CD4-positive, alpha-beta memory T cell (primary cell): ENCODE results near the gene PRKAR2A. TPM values are rescaled to one million over a fixed set of nuclear protein-coding genes. Genes with fewer than 3 reads are reported as not detected.

Source experiments
- CTCF ChIA-PET: fragments of 350-600 bp; sonication (Branson Sonifier 250); formaldehyde crosslinking; loops from one replicate; lab custom pipeline; 2021; ENCODE audit warnings: inconsistent platforms; ENCODE audit not compliant: partially characterized antibody; lab: Charles Lee
- POLR2A ChIA-PET: fragments of 350-600 bp; sonication (Branson Sonifier 250); formaldehyde crosslinking; loops from one replicate; lab custom pipeline; 2021; ENCODE audit not compliant: partially characterized antibody; lab: Charles Lee
- DNase-seq, 5 donors: peaks; one replicate each; pipeline versions ENCODE4 v3.0.0 to v3.0.0-alpha.2; 2020 to 2022; ENCODE audit warnings: mixed read lengths in 1 of 5
- H3K27ac ChIP-seq: one replicate; pipeline ENCODE4 v1.7.0; 2013; ENCODE audit warnings: low read depth, low read length
- H3K27me3 ChIP-seq: 2 replicates; pipeline ENCODE4 v1.7.0; 2013; ENCODE audit warnings: mild to moderate bottlenecking, low read length, moderate library complexity; ENCODE audit not compliant: insufficient read depth
- H3K36me3 ChIP-seq: 2 replicates; pipeline ENCODE4 v1.7.0; 2013; ENCODE audit warnings: mild to moderate bottlenecking, low read length, moderate library complexity; ENCODE audit not compliant: insufficient read depth
- H3K4me1 ChIP-seq: 2 replicates; pipeline ENCODE4 v1.7.0; 2013; ENCODE audit warnings: mild to moderate bottlenecking, low read length, moderate library complexity; ENCODE audit not compliant: insufficient read depth
- H3K4me3 ChIP-seq, 2 donors: one replicate each; pipeline ENCODE4 v1.7.0; 2013; ENCODE audit warnings: low read length in 2 of 2, mild to moderate bottlenecking in 1 of 2
- H3K9me3 ChIP-seq, 2 donors: one replicate each; pipeline ENCODE4 v1.7.0; 2013; ENCODE audit warnings: low read length in 2 of 2, control low read depth in 1 of 2; ENCODE audit not compliant: control insufficient read depth in 1 of 2
- H3K27ac Mint-ChIP-seq, 7 donors: one replicate each; pipeline ENCODE4 v1.8.0; 2020 to 2021; ENCODE audit warnings: mixed read lengths in 7 of 7, mild to moderate bottlenecking in 6 of 7, inconsistent platforms in 3 of 7, moderate library complexity in 3 of 7
- H3K27me3 Mint-ChIP-seq, 2 donors: one replicate each; pipeline ENCODE4 v1.8.0; 2020 to 2021; ENCODE audit warnings: mixed read lengths in 2 of 2
- H3K36me3 Mint-ChIP-seq, 2 donors: one replicate each; pipeline ENCODE4 v1.8.0; 2020 to 2021; ENCODE audit warnings: mixed read lengths in 2 of 2, inconsistent platforms in 1 of 2, mild to moderate bottlenecking in 1 of 2
- H3K4me1 Mint-ChIP-seq, 4 donors: one replicate each; pipeline ENCODE4 v1.8.0; 2020 to 2021; ENCODE audit warnings: mixed read lengths in 4 of 4, mild to moderate bottlenecking in 1 of 4
- H3K4me3 Mint-ChIP-seq, 8 donors: one replicate each; pipeline ENCODE4 v1.8.0; 2020 to 2021; ENCODE audit warnings: mixed read lengths in 8 of 8, mild to moderate bottlenecking in 7 of 8, moderate library complexity in 6 of 8, inconsistent platforms in 3 of 8
- H3K9me3 Mint-ChIP-seq, 8 donors: one replicate each; pipeline ENCODE4 v1.8.0; 2020 to 2021; ENCODE audit warnings: mixed read lengths in 8 of 8, mild to moderate bottlenecking in 5 of 8, inconsistent platforms in 3 of 8, moderate library complexity in 1 of 8
- intact Hi-C: fragments of 100-400 bp; cut with micrococcal nuclease; formaldehyde crosslinking; loops from one replicate; pipeline ENCODE4 v1.15.1; 2023
- polyA plus RNA-seq, 2 donors: library from polyadenylated mRNA; unstranded; fragments of 300-500 nt; fragmentation: Illumina TruSeq; gene quantifications; one replicate each; pipeline ENCODE4 v1.2.3, GENCODE V29; 2021
- total RNA-seq, 2 experiments: library from RNA; stranded (reverse); gene quantifications; one replicate each; pipeline ENCODE4 v1.2.3, GENCODE V29; 2021

PRKAR2A gene
- total and polyA plus RNA-seq, 4 experiments from 2014 or later = 11.2 to 45.0 (median 28.9) TPM

DNA sequence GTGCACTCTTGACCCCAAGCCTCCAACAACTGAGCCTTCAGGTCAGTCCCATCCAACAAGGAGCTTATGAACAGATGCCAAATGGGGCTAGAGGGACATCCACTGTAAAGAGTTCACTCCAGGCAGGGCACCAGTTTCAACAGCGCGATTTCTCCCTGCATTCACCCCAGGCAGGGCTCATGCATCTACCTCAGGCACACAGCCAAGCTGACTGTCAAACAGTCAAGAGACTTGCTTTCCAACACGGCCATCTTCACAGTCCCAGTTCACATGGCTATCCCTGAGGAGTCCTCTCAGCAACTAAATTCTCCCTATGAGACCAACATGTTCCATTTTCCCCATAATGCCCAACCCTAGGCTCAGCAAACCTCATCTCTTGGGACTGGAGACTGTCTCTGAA is 33.3 kb upstream of the PRKAR2A start:
- H3K27me3 ChIP-seq = no peaks in the 10 kb centered on the region
- H3K9me3 ChIP-seq = no peaks in the 10 kb centered on the region
- H3K36me3 ChIP-seq = peaks cover 21% of the 10 kb centered on the region
- ChIA-PET CTCF (no interaction called here), POLR2A (no interaction called here)
- no peaks in the 10 kb centered on the region for H3K27me3 Mint-ChIP-seq
- no peaks in the 10 kb centered on the region for H3K4me1 ChIP-seq
- peaks cover 22 to 44% of the 10 kb centered on the region in 2 donors for H3K36me3 Mint-ChIP-seq
- H3K4me3 ChIP-seq = no peak overlapping the region
- no peaks in the 10 kb centered on the region for H3K9me3 Mint-ChIP-seq
- peaks cover 0 to 15% (median 6%) of the 10 kb centered on the region in 4 donors for H3K4me1 Mint-ChIP-seq
- no peak overlapping the region for H3K27ac ChIP-seq
- intact Hi-C loops = no loop called here
- no peak for DNase-seq
- peak overlapping the region in 2 of 7 donors; percentile 17 to 77 for H3K27ac Mint-ChIP-seq
- no peak overlapping the region for H3K4me3 Mint-ChIP-seq

DNA sequence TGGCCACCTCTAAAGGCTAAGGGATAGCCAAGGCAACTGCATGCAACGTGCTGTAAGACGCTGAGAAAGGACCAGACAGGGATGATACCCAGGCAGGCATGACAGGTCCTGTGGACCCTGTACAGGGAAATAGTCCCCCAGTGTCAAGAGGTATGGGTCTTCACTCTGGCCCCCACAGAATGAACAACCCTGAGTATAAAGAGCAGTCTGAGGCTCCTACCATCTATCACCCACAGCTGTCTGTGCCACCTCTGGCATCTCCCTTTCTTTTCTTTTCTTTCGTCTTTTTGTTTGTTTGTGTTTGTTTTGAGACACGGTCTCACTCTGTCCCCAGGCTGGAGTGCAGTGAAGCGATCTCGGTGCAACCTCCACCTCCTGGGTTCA is 32.3 kb upstream of the PRKAR2A start:
- POLR2A ChIA-PET = no interaction called here
- H3K4me3 ChIP-seq = no peak overlapping the region
- Mint-ChIP-seq H3K36me3 (peaks cover 19 to 40% of the 10 kb centered on the region in 2 donors), H3K4me1 (peaks cover 0 to 5% (median 5%) of the 10 kb centered on the region in 4 donors), H3K27ac (peak overlapping the region in 1 of 7 donors; percentile 55), H3K27me3 (no peaks in the 10 kb centered on the region), H3K4me3 (no peak overlapping the region), H3K9me3 (no peaks in the 10 kb centered on the region)
- H3K9me3 ChIP-seq = no peaks in the 10 kb centered on the region
- peaks cover 19% of the 10 kb centered on the region for H3K36me3 ChIP-seq
- H3K27me3 ChIP-seq = no peaks in the 10 kb centered on the region
- intact Hi-C loops = no loop called here
- H3K27ac ChIP-seq = no peak overlapping the region
- no peak for DNase-seq
- H3K4me1 ChIP-seq = no peaks in the 10 kb centered on the region
- CTCF ChIA-PET = no interaction called here

- Mint-ChIP-seq H3K9me3 (no peaks in the 10 kb centered on the region), H3K4me3 (no peak overlapping the region)
- POLR2A ChIA-PET = no interaction called here
These were observed 31.8 kb upstream of the PRKAR2A start for GRCh38 chr3:48879307-48879993.

DNA sequence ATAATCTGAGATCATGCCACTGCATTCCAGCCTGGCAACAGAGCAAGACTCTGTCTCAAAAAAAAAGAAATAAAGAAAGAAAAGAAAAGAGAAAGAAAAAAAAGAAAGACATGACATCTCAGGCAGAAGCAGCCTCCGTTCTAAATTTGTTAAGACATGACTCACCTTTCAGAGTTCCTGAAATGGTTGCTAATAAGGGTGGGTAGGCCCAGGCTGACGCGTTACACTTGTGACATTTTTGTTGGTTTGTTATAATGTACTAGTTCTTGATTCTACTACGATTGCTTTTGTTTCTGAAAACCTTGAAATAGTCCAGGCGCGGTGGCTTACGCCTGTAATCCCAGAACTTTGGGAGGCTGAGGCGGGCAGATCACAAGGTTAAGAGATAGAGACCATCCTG is 30.0 kb upstream of the PRKAR2A start:
- ChIA-PET POLR2A (no interaction called here), CTCF (no interaction called here)
- no peaks in the 10 kb centered on the region for H3K9me3 Mint-ChIP-seq
- H3K36me3 Mint-ChIP-seq = peaks cover 13 to 34% of the 10 kb centered on the region in 2 donors
- Histone ChIP-seq H3K4me1 (no peaks in the 10 kb centered on the region), H3K27ac (no peak overlapping the region), H3K27me3 (no peaks in the 10 kb centered on the region), H3K4me3 (no peak overlapping the region), H3K9me3 (no peaks in the 10 kb centered on the region), H3K36me3 (peaks cover 10% of the 10 kb centered on the region)
- H3K4me3 Mint-ChIP-seq = no peak overlapping the region
- no peak for DNase-seq
- H3K27ac Mint-ChIP-seq = no peak overlapping the region
- H3K4me1 Mint-ChIP-seq = peaks cover 0 to 5% (median 4%) of the 10 kb centered on the region in 4 donors
- H3K27me3 Mint-ChIP-seq = no peaks in the 10 kb centered on the region
- intact Hi-C loops = no loop called here

More at GRCh38 chr3:48879307-48879993, 31.8 kb upstream of the PRKAR2A start:
- H3K27ac ChIP-seq = no peak overlapping the region
- Mint-ChIP-seq H3K27ac (peak overlapping the region in 2 of 7 donors; percentile 55 to 72), H3K4me1 (peaks cover 0 to 5% (median 4%) of the 10 kb centered on the region in 4 donors), H3K27me3 (no peaks in the 10 kb centered on the region), H3K36me3 (peaks cover 16 to 37% of the 10 kb centered on the region in 2 donors)
- H3K36me3 ChIP-seq = peaks cover 16% of the 10 kb centered on the region
- no peaks in the 10 kb centered on the region for H3K27me3 ChIP-seq
- H3K4me3 ChIP-seq = no peak overlapping the region
- intact Hi-C loops = no loop called here
- H3K9me3 ChIP-seq = no peaks in the 10 kb centered on the region
- H3K4me1 ChIP-seq = no peaks in the 10 kb centered on the region
- no peak for DNase-seq
- CTCF ChIA-PET = no interaction called here

DNA sequence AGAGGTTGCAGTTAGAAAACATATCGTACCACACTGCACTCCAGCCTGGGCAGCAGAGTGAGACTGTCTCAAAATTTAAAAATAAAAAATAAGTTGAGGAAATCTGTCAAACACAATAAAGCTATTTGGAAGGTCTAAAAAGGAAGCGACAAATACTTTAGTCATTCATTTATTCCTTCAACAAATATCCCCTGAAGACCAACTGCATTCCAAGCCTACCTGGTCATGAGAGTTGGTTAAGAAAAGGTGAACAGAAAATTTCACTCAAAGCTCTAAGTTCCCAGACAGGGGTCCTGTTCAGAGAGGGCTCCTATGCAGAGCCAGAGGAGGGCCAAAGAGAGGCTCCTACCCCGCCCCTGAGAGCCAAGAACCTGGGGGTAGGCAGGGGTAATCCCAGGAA is 15.4 kb upstream of the PRKAR2A start:
- H3K4me3 Mint-ChIP-seq = no peak overlapping the region
- H3K4me1 Mint-ChIP-seq = peaks cover 0 to 5% (median 3%) of the 10 kb centered on the region in 4 donors
- H3K27me3 Mint-ChIP-seq = no peaks in the 10 kb centered on the region
- H3K27ac Mint-ChIP-seq = peak overlapping the region in 2 of 7 donors; percentile 32 to 52
- Histone ChIP-seq H3K36me3 (peaks cover 22% of the 10 kb centered on the region), H3K27me3 (no peaks in the 10 kb centered on the region), H3K9me3 (no peaks in the 10 kb centered on the region), H3K27ac (no peak overlapping the region), H3K4me1 (no peaks in the 10 kb centered on the region), H3K4me3 (no peak overlapping the region)
- POLR2A ChIA-PET = interaction anchor here (0.6 kb wide), 1 partner anchor 398 kb away, joined by 4 read pairs; no protein-coding TSS in a partner anchor
- peaks cover 30 to 39% of the 10 kb centered on the region in 2 donors for H3K36me3 Mint-ChIP-seq
- H3K9me3 Mint-ChIP-seq = peaks cover 0 to 3% (median 0%) of the 10 kb centered on the region in 8 donors
- CTCF ChIA-PET = no interaction called here
- no peak for DNase-seq
- intact Hi-C loops = no loop called here

DNA sequence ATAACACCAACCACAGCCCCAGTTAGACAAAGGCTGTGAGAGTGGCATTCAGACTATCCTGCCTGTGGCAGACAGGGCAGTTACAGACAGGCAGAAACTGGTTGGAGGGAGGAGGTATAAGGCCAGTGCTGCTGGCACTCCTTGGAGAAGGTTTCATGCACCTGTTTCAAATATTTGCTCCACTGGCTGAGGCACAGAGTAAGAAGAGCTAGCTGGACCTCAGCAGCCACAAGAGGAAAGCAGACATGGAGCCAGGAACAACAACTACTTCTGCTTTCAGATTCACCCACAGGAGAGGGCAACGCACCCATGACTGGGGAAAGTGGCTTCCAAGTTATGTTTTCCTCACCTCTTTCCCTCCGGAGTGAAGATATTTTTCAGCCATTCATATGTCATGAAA is 11.5 kb upstream of the PRKAR2A start:
- H3K27me3 ChIP-seq = no peaks in the 10 kb centered on the region

DNA sequence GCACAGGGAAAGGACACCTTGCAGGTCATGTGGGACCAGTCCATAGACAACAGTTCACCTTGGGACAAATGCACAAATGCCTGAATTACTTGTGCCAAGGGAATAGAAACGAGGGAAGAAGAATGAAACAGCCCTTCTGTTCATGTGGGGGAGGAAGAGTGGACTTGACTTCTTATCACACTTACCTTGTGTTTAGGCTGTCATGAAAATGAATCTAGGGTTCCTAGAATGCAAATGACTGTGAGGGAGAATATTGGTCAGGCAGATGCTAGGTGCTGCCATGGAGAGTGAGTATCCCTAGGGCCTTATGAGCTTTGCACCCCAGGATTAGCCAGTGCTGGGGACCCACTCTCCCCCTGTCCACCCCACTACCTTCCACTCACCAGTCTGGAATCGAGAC is 11.0 kb upstream of the PRKAR2A start:
- Histone ChIP-seq H3K4me3 (no peak overlapping the region), H3K36me3 (peaks cover 31% of the 10 kb centered on the region), H3K4me1 (no peaks in the 10 kb centered on the region), H3K9me3 (no peaks in the 10 kb centered on the region), H3K27me3 (no peaks in the 10 kb centered on the region), H3K27ac (no peak overlapping the region)
- no peaks in the 10 kb centered on the region for H3K9me3 Mint-ChIP-seq
- peaks cover 0 to 3% (median under 1%) of the 10 kb centered on the region in 4 donors for H3K4me1 Mint-ChIP-seq
- intact Hi-C loops = no loop called here
- POLR2A ChIA-PET = no interaction called here
- H3K27ac Mint-ChIP-seq = peak overlapping the region in 2 of 7 donors; percentile 3 to 67
- CTCF ChIA-PET = no interaction called here
- no peak overlapping the region for H3K4me3 Mint-ChIP-seq
- peaks cover 36 to 51% of the 10 kb centered on the region in 2 donors for H3K36me3 Mint-ChIP-seq
- DNase-seq = no peak
- H3K27me3 Mint-ChIP-seq = no peaks in the 10 kb centered on the region

More for the DNA sequence above, 11.5 kb upstream of the PRKAR2A start:
- intact Hi-C loops = no loop called here
- Histone ChIP-seq H3K9me3 (no peaks in the 10 kb centered on the region), H3K4me3 (no peak overlapping the region), H3K27ac (no peak overlapping the region), H3K36me3 (peaks cover 31% of the 10 kb centered on the region), H3K4me1 (no peaks in the 10 kb centered on the region)
- no peaks in the 10 kb centered on the region for H3K27me3 Mint-ChIP-seq
- H3K4me3 Mint-ChIP-seq = no peak overlapping the region
- no peak for DNase-seq
- peaks cover 0 to 3% (median under 1%) of the 10 kb centered on the region in 4 donors for H3K4me1 Mint-ChIP-seq
- POLR2A ChIA-PET = no interaction called here
- peaks cover 33 to 46% of the 10 kb centered on the region in 2 donors for H3K36me3 Mint-ChIP-seq
- no peaks in the 10 kb centered on the region for H3K9me3 Mint-ChIP-seq
- H3K27ac Mint-ChIP-seq = no peak overlapping the region
- CTCF ChIA-PET = no interaction called here
